Ishikawa (cell line): Measurements from ENCODE around the gene CENPVL3.

Source experiments
- CREB1 ChIP-seq: IDR thresholded peaks from 2 replicates; pipeline ENCODE4 v1.6.1; 2012; ENCODE audit warnings: low read depth
- EP300 ChIP-seq: IDR thresholded peaks from 2 replicates; pipeline ENCODE4 v1.6.1; 2012; ENCODE audit warnings: borderline replicate concordance
- FOXM1 ChIP-seq: IDR thresholded peaks from 2 replicates; pipeline ENCODE4 v1.6.1; 2012; ENCODE audit warnings: low read depth, borderline replicate concordance
- NFIC ChIP-seq: IDR thresholded peaks from 2 replicates; pipeline ENCODE4 v1.6.1; 2012
- RAD21 ChIP-seq: IDR thresholded peaks from 2 replicates; pipeline ENCODE4 v1.6.1; 2012; ENCODE audit warnings: low read depth
- TAF1 ChIP-seq: IDR thresholded peaks from 2 replicates; pipeline ENCODE4 v1.6.1; 2012; ENCODE audit warnings: low read depth, mild to moderate bottlenecking
- TCF12 ChIP-seq: IDR thresholded peaks from 2 replicates; pipeline ENCODE4 v1.6.1; 2012; ENCODE audit warnings: low read depth
- TEAD4 ChIP-seq: IDR thresholded peaks from 2 replicates; pipeline ENCODE4 v1.6.1; 2012
- YY1 ChIP-seq: IDR thresholded peaks from 2 replicates; pipeline ENCODE4 v1.6.1; 2012; ENCODE audit warnings: low read depth
- TF ChIP-seq, protein P1 (sequence below): IDR thresholded peaks from 2 replicates; pipeline ENCODE4 v1.6.1; 2012; ENCODE audit warnings: low read depth, mild to moderate bottlenecking
- TF ChIP-seq, protein P2 (sequence below): IDR thresholded peaks from 2 replicates; pipeline ENCODE4 v1.6.1; 2012
- TF ChIP-seq, protein P3 (sequence below): IDR thresholded peaks from 2 replicates; pipeline ENCODE4 v1.6.1; 2012

DNA sequence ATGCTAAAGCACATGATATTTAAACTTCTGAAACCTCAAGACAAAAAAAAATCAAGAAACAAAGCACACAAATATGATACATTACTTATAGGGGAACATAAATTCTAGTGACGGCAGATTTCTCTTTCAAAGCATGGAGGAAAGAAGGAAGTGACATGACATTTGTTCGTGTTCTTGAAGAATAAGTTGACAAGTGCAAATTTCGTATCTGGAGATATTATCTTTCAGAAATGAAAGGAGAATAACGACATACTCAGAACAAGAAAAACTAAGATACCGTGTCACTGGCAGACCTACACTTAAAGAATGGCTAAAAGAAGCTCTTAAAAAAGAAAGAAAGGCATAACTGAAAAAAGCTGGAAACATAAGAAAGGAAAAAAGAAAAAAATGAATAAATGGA lies 47.3 kb upstream of the CENPVL3 start:
- no peak for TF ChIP-seq EP300
- no peak for TF ChIP-seq YY1
- TF ChIP-seq, protein P1, sequence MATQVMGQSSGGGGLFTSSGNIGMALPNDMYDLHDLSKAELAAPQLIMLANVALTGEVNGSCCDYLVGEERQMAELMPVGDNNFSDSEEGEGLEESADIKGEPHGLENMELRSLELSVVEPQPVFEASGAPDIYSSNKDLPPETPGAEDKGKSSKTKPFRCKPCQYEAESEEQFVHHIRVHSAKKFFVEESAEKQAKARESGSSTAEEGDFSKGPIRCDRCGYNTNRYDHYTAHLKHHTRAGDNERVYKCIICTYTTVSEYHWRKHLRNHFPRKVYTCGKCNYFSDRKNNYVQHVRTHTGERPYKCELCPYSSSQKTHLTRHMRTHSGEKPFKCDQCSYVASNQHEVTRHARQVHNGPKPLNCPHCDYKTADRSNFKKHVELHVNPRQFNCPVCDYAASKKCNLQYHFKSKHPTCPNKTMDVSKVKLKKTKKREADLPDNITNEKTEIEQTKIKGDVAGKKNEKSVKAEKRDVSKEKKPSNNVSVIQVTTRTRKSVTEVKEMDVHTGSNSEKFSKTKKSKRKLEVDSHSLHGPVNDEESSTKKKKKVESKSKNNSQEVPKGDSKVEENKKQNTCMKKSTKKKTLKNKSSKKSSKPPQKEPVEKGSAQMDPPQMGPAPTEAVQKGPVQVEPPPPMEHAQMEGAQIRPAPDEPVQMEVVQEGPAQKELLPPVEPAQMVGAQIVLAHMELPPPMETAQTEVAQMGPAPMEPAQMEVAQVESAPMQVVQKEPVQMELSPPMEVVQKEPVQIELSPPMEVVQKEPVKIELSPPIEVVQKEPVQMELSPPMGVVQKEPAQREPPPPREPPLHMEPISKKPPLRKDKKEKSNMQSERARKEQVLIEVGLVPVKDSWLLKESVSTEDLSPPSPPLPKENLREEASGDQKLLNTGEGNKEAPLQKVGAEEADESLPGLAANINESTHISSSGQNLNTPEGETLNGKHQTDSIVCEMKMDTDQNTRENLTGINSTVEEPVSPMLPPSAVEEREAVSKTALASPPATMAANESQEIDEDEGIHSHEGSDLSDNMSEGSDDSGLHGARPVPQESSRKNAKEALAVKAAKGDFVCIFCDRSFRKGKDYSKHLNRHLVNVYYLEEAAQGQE = no peak
- no peak for TF ChIP-seq TEAD4
- no peak for TF ChIP-seq CREB1
- TF ChIP-seq, protein P2, sequence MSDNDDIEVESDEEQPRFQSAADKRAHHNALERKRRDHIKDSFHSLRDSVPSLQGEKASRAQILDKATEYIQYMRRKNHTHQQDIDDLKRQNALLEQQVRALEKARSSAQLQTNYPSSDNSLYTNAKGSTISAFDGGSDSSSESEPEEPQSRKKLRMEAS = no peak
- TF ChIP-seq NFIC = no peak
- TF ChIP-seq RAD21 = no peak
- no peak for TF ChIP-seq TAF1
- TF ChIP-seq, protein P3, sequence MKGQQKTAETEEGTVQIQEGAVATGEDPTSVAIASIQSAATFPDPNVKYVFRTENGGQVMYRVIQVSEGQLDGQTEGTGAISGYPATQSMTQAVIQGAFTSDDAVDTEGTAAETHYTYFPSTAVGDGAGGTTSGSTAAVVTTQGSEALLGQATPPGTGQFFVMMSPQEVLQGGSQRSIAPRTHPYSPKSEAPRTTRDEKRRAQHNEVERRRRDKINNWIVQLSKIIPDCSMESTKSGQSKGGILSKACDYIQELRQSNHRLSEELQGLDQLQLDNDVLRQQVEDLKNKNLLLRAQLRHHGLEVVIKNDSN = no peak
- no peak for TF ChIP-seq FOXM1
- no peak for TF ChIP-seq TCF12
